Parathyroid adenoma (tissue), 2 donors: ENCODE data around the gene CD3E.

Source experiments
- H2AFZ ChIP-seq: fragments of 300-600 bp; sonication (generic); one replicate; pipeline ENCODE4 v1.7.0; 2017; ENCODE audit warnings: antibody characterized with exemption, mild to moderate bottlenecking
- H3K27ac ChIP-seq: fragments of 300-600 bp; sonication (generic); one replicate; pipeline ENCODE4 v1.7.0; 2017
- H3K27me3 ChIP-seq: fragments of 300-600 bp; sonication (generic); one replicate; pipeline ENCODE4 v1.7.0; 2017; ENCODE audit warnings: low read length; ENCODE audit not compliant: control insufficient read depth, insufficient read depth
- H3K36me3 ChIP-seq: fragments of 300-600 bp; sonication (generic); one replicate; pipeline ENCODE4 v1.7.0; 2017; ENCODE audit warnings: low read length; ENCODE audit not compliant: control insufficient read depth, insufficient read depth
- H3K4me1 ChIP-seq: fragments of 300-600 bp; sonication (generic); one replicate; pipeline ENCODE4 v1.7.0; 2017; ENCODE audit warnings: control low read depth
- H3K4me2 ChIP-seq: fragments of 300-600 bp; sonication (generic); one replicate; pipeline ENCODE4 v1.7.0; 2017; ENCODE audit warnings: low read length
- H3K4me3 ChIP-seq: fragments of 300-600 bp; sonication (generic); one replicate; pipeline ENCODE4 v1.7.0; 2017; ENCODE audit warnings: low read depth, low read length
- H3K79me2 ChIP-seq: fragments of 300-600 bp; sonication (generic); one replicate; pipeline ENCODE4 v1.7.0; 2017; ENCODE audit warnings: control low read depth
- H3K9ac ChIP-seq: fragments of 300-600 bp; sonication (generic); one replicate; pipeline ENCODE4 v1.7.0; 2017; ENCODE audit warnings: mild to moderate bottlenecking
- H3K9me3 ChIP-seq: fragments of 300-600 bp; sonication (generic); one replicate; pipeline ENCODE4 v1.7.0; 2017; ENCODE audit warnings: low read length; ENCODE audit not compliant: control insufficient read depth
- CTCF ChIP-seq: fragments of 300-600 bp; sonication (generic); IDR thresholded peaks from one replicate; pipeline ENCODE4 v1.7.0; 2017; ENCODE audit warnings: antibody characterized with exemption, mild to moderate bottlenecking
- donor health status: primary hyperparathyroidism.

The CD3E gene

GRCh38 chr11:118339281-118339961, 34.9 kb downstream of the CD3E start:
- H3K27me3 ChIP-seq, result no peaks in the 10 kb centered on the region
- H3K4me3 ChIP-seq, result no peak overlapping the region
- no peak overlapping the region for H3K27ac ChIP-seq

DNA sequence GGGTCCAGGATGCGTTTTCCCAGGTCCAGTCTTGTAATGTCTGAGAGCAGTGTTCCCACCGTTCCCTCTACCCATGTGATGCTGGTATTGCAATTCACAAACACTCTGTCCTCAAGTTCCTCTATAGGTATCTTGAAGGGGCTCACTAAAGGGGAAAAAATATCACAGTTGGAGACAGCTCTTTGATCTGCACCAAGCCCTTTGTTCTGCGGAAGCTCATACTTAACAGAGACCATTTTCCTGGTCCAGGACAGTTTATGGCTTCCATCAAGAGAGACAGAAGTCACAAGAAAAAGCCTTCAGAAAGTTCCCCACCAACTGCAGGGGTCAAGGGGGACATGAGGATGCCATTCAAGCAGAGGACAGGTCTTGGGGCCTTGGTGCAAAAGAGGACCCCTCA, 35.9 kb downstream of the CD3E start:
- no peak for TF ChIP-seq CTCF
- H3K27me3 ChIP-seq, result no peaks in the 10 kb centered on the region
- no peak overlapping the region for H3K9ac ChIP-seq
- no peaks in the 10 kb centered on the region for H3K79me2 ChIP-seq
- H3K27ac ChIP-seq, result no peak overlapping the region
- H3K9me3 ChIP-seq, result no peaks in the 10 kb centered on the region
- no peak overlapping the region for H3K4me3 ChIP-seq
- H3K4me2 ChIP-seq, result no peak overlapping the region
- H2AFZ ChIP-seq, result no peak overlapping the region
- no peaks in the 10 kb centered on the region for H3K36me3 ChIP-seq
- H3K4me1 ChIP-seq, result no peaks in the 10 kb centered on the region

More at GRCh38 chr11:118339281-118339961, 34.9 kb downstream of the CD3E start:
- Histone ChIP-seq H3K36me3 (no peaks in the 10 kb centered on the region), H2AFZ (no peak overlapping the region), H3K4me1 (no peaks in the 10 kb centered on the region), H3K9ac (no peak overlapping the region), H3K4me2 (no peak overlapping the region), H3K9me3 (no peaks in the 10 kb centered on the region), H3K79me2 (no peaks in the 10 kb centered on the region)
- no peak for TF ChIP-seq CTCF

- Histone ChIP-seq H3K9me3 (no peaks in the 10 kb centered on the region), H2AFZ (no peak overlapping the region), H3K4me3 (no peak overlapping the region), H3K27me3 (no peaks in the 10 kb centered on the region), H3K4me2 (no peak overlapping the region), H3K27ac (no peak overlapping the region), H3K79me2 (no peaks in the 10 kb centered on the region), H3K36me3 (no peaks in the 10 kb centered on the region), H3K4me1 (no peaks in the 10 kb centered on the region), H3K9ac (no peak overlapping the region)
- no peak for TF ChIP-seq CTCF
Measured at GRCh38 chr11:118341261-118341660, 36.7 kb downstream of the CD3E start.

- no peaks in the 10 kb centered on the region for H3K79me2 ChIP-seq
- H3K4me2 ChIP-seq, result no peak overlapping the region
- H3K27ac ChIP-seq, result no peak overlapping the region
Measured at GRCh38 chr11:118341815-118342489, 37.4 kb downstream of the CD3E start.

More at GRCh38 chr11:118341815-118342489, 37.4 kb downstream of the CD3E start:
- Histone ChIP-seq H3K4me3 (no peak overlapping the region), H3K27me3 (no peaks in the 10 kb centered on the region), H3K9me3 (no peaks in the 10 kb centered on the region), H3K9ac (no peak overlapping the region), H3K4me1 (no peaks in the 10 kb centered on the region), H3K36me3 (no peaks in the 10 kb centered on the region), H2AFZ (no peak overlapping the region)
- TF ChIP-seq CTCF, result no peak
